CD4-positive, alpha-beta T cell (primary cell): ENCODE results near the gene CRP. TPM values are rescaled to one million over a fixed set of nuclear protein-coding genes. Genes with fewer than 3 reads are reported as not detected.

Experiments used
- ATAC-seq: fragments of 200-7000 bp; cut with Tn5 transposase; one replicate; pipeline ENCODE4 v1.10.0; 2022; ENCODE audit warnings: mild to moderate bottlenecking; ENCODE audit not compliant: poor library complexity
- CTCF ChIA-PET: fragments of 350-600 bp; sonication (Branson Sonifier 250); formaldehyde crosslinking; loops from one replicate; lab custom pipeline; 2021; ENCODE audit warnings: antibody characterized with exemption, inconsistent platforms; lab: Charles Lee
- POLR2A ChIA-PET: fragments of 350-600 bp; sonication (Branson Sonifier 250); formaldehyde crosslinking; loops from one replicate; lab custom pipeline; 2021; ENCODE audit warnings: antibody characterized with exemption, inconsistent platforms; lab: Charles Lee
- DNase-seq, 14 experiments: peaks; one replicate each; pipeline ENCODE4 v3.0.0-alpha.2; 2013 to 2020; ENCODE audit warnings: mixed read lengths in 2 of 14
- H3K27ac ChIP-seq, 2 donors: one replicate each; pipeline versions ENCODE4 v1.5.1 to v1.7.0; 2013; ENCODE audit warnings: low read length in 2 of 2, low read depth in 1 of 2, mild to moderate bottlenecking in 1 of 2
- H3K27me3 ChIP-seq, 2 experiments: 1 replicate in 1 of 2; 2 replicates in 1 of 2; pipeline versions ENCODE4 v1.6.1 to v1.7.0; 2013; ENCODE audit warnings: low read length in 2 of 2, control low read depth in 1 of 2, mild to moderate bottlenecking in 1 of 2, moderate library complexity in 1 of 2; ENCODE audit not compliant: insufficient read depth in 2 of 2, control insufficient read depth in 1 of 2
- H3K36me3 ChIP-seq: one replicate; pipeline ENCODE4 v1.6.1; 2013; ENCODE audit warnings: low read length, control low read depth; ENCODE audit not compliant: insufficient read depth
- H3K4me1 ChIP-seq: one replicate; pipeline ENCODE4 v1.6.1; 2013; ENCODE audit warnings: low read length, control low read depth; ENCODE audit not compliant: insufficient read depth
- H3K4me3 ChIP-seq: one replicate; pipeline ENCODE4 v1.5.1; 2013; ENCODE audit warnings: mild to moderate bottlenecking, low read length, moderate library complexity
- H3K9me3 ChIP-seq, 2 experiments: 1 replicate in 1 of 2; 2 replicates in 1 of 2; pipeline versions ENCODE4 v1.6.1 to v1.7.0; 2013; ENCODE audit warnings: low read length in 2 of 2, mild to moderate bottlenecking in 2 of 2, control low read depth in 1 of 2, moderate library complexity in 1 of 2; ENCODE audit not compliant: control insufficient read depth in 1 of 2, insufficient read depth in 1 of 2
- H3K27ac Mint-ChIP-seq: one replicate; pipeline ENCODE4 v1.8.0; 2020; ENCODE audit warnings: mixed read lengths
- H3K27me3 Mint-ChIP-seq: one replicate; pipeline ENCODE4 v1.8.0; 2021; ENCODE audit warnings: mixed read lengths
- H3K36me3 Mint-ChIP-seq: one replicate; pipeline ENCODE4 v1.8.0; 2021; ENCODE audit warnings: low read depth, mixed read lengths
- H3K4me1 Mint-ChIP-seq: one replicate; pipeline ENCODE4 v1.8.0; 2021; ENCODE audit warnings: low read depth, mixed read lengths
- H3K4me3 Mint-ChIP-seq: one replicate; pipeline ENCODE4 v1.8.0; 2020; ENCODE audit warnings: mild to moderate bottlenecking, mixed read lengths
- H3K9me3 Mint-ChIP-seq: one replicate; pipeline ENCODE4 v1.8.0; 2020; ENCODE audit warnings: mixed read lengths
- CTCF ChIP-seq: fragments of 200-600 bp; IDR thresholded peaks from one replicate; pipeline ENCODE4 v1.8.0; 2022; ENCODE audit warnings: antibody characterized with exemption, mild to moderate bottlenecking
- intact Hi-C, 2 experiments: fragments of 100-400 bp; cut with DNase I in 1 of 2; cut with micrococcal nuclease in 1 of 2; formaldehyde crosslinking; loops; one replicate each; pipeline versions ENCODE4 v1.15.1 to v1.9.0; 2023 to 2025; cut with DNase I, micrococcal nuclease
- total RNA-seq, 174 experiments: library from RNA in 2 of 174; stranded (reverse) in 2 of 174; gene quantifications; one replicate each; pipeline ENCODE4 v1.2.3 and lab custom pipeline; 2021 to 2026

CRP gene
- total RNA-seq, 2 experiments from 2014 or later: not detected

DNA sequence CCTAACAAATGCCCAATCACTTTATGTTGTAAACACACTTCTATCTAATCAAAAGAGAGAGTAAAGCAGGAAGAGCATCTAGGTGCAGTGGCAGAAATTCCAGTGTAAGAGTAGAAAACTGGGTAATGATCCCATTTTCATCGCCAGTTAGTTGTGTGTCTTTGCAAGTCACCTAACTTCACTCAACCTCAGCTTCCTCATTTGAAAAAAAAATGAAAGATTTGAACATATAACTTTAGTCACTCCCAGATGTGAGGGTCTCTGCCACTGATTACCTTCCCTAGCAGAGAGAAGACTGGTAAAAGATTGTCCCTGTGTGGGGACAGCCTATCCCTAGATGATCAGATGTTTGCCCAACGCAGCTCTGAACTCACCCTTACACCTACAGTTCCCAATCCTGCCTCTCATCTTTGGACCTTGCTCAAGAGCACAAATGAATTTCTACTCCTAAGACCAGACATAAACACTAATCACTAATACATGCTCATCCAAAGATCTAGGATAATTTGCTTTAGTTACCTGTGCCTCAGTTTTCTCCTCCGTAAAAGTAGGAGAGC lies 41.1 kb upstream of the CRP start:
- TF ChIP-seq CTCF: no peak
- H3K27me3 ChIP-seq: no peaks in the 10 kb centered on the region
- Mint-ChIP-seq H3K9me3 (no peaks in the 10 kb centered on the region), H3K36me3 (no peaks in the 10 kb centered on the region), H3K27ac (no peak overlapping the region), H3K27me3 (peaks cover 14% of the 10 kb centered on the region), H3K4me3 (no peak overlapping the region), H3K4me1 (no peaks in the 10 kb centered on the region)
- H3K36me3 ChIP-seq: no peaks in the 10 kb centered on the region
- no peaks in the 10 kb centered on the region for H3K9me3 ChIP-seq
- intact Hi-C loops: no loop called here
- no peak for ATAC-seq
- no peak overlapping the region for H3K27ac ChIP-seq
- no peak overlapping the region for H3K4me3 ChIP-seq
- CTCF ChIA-PET: no interaction called here
- POLR2A ChIA-PET: no interaction called here
- no peak for DNase-seq
- H3K4me1 ChIP-seq: no peaks in the 10 kb centered on the region

DNA sequence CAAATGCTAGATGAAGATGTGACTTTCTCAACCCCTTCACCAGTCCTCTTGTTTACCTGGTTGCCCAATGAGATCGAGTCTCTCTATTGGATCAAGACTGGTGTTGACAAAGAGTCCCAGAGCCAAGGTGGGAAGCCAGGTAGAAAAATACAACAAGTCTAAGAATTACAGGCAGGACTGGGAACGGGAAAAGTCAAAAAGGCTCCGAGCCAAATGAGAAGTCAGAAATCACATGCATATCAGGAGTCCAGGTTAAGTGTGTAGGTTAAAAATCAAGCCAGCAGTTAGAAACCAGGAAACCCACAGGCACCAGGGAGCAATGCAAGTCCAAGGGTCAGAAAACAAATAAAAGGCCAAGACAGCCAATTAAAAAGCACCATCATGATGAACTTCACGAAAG lies 39.0 kb upstream of the CRP start:
- CTCF ChIA-PET: no interaction called here
- ATAC-seq: no peak
- Mint-ChIP-seq H3K36me3 (no peaks in the 10 kb centered on the region), H3K4me1 (no peaks in the 10 kb centered on the region), H3K9me3 (no peaks in the 10 kb centered on the region), H3K27me3 (peaks cover 14% of the 10 kb centered on the region), H3K4me3 (no peak overlapping the region), H3K27ac (no peak overlapping the region)
- Histone ChIP-seq H3K27ac (no peak overlapping the region), H3K9me3 (no peaks in the 10 kb centered on the region), H3K27me3 (no peaks in the 10 kb centered on the region), H3K36me3 (no peaks in the 10 kb centered on the region), H3K4me3 (no peak overlapping the region), H3K4me1 (no peaks in the 10 kb centered on the region)
- POLR2A ChIA-PET: no interaction called here
- DNase-seq: no peak
- intact Hi-C loops: no loop called here
- TF ChIP-seq CTCF: no peak

DNA sequence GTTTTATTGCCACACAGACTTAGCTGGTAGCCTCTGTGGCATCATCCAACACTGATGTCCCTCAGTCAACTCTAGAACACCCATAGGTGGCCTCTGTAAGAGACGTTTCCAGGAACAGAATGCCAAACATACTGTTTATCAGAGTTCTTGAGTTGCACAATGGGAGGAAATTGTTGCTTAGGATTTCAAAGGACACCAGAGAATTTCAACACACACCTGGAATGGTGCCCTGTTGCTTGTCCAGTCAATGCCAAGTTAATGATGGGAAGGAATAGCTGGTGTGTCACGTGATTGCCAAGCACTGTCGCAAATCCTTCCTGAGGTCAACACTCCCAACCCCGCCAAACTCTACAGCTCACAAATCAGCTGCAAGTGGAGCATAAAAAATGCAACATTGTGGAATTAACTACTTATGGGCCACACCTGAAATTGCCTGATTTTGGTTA lies 37.8 kb upstream of the CRP start:
- no peaks in the 10 kb centered on the region for H3K4me1 Mint-ChIP-seq
- intact Hi-C loops: no loop called here
- no peaks in the 10 kb centered on the region for H3K9me3 Mint-ChIP-seq
- Histone ChIP-seq H3K4me3 (no peak overlapping the region), H3K36me3 (no peaks in the 10 kb centered on the region), H3K4me1 (no peaks in the 10 kb centered on the region), H3K9me3 (no peaks in the 10 kb centered on the region), H3K27me3 (no peaks in the 10 kb centered on the region), H3K27ac (no peak overlapping the region)
- CTCF ChIA-PET: no interaction called here
- H3K4me3 Mint-ChIP-seq: no peak overlapping the region
- ATAC-seq: no peak
- no peak for TF ChIP-seq CTCF
- H3K27me3 Mint-ChIP-seq: peaks cover 14% of the 10 kb centered on the region
- POLR2A ChIA-PET: no interaction called here
- DNase-seq: no peak
- no peaks in the 10 kb centered on the region for H3K36me3 Mint-ChIP-seq
- no peak overlapping the region for H3K27ac Mint-ChIP-seq
